Measurements from ENCODE around the gene SMPD3.

The SMPD3 gene

GRCh38 chr16:68353366-68353765, 94.9 kb downstream of the SMPD3 start:
- no peaks in the 10 kb centered on the region for H3K4me1 ChIP-seq (ENCODE audit: control insufficient read depth, insufficient read depth, low read length, poor library complexity, severe bottlenecking)
- H3K4me3 ChIP-seq (ENCODE audit: extremely low read depth, insufficient read depth, low read length, poor library complexity, severe bottlenecking), result no peak overlapping the region
- 92% methylated on average over 11 to 13 of the region's 13 CpGs for WGBS, 2 experiments (ENCODE audit: insufficient coverage in 2 of 2)
- H3K27ac ChIP-seq (ENCODE audit: low read depth, low read length, severe bottlenecking), result no peak overlapping the region
- no peaks in the 10 kb centered on the region for H3K9me3 ChIP-seq (ENCODE audit: control insufficient read depth, low read length)
- peaks cover 85% of the 10 kb centered on the region for H3K36me3 ChIP-seq (ENCODE audit: control insufficient read depth, insufficient read depth, low read length)

GRCh38 chr16:68351991-68352431, 96.3 kb downstream of the SMPD3 start:
- H3K4me1 ChIP-seq (ENCODE audit: control insufficient read depth, insufficient read depth, low read length, poor library complexity, severe bottlenecking), result no peaks in the 10 kb centered on the region
- WGBS, 2 experiments (ENCODE audit: insufficient coverage in 2 of 2), result 93 to 98% methylated on average over 8 to 11 of the region's 11 CpGs
- no peak overlapping the region for H3K4me3 ChIP-seq (ENCODE audit: extremely low read depth, insufficient read depth, low read length, poor library complexity, severe bottlenecking)
- H3K27ac ChIP-seq (ENCODE audit: low read depth, low read length, severe bottlenecking), result no peak overlapping the region
- peaks cover 85% of the 10 kb centered on the region for H3K36me3 ChIP-seq (ENCODE audit: control insufficient read depth, insufficient read depth, low read length)
- H3K9me3 ChIP-seq (ENCODE audit: control insufficient read depth, low read length), result no peaks in the 10 kb centered on the region

GRCh38 chr16:68351463-68351862, 96.8 kb downstream of the SMPD3 start:
- no peak overlapping the region for H3K27ac ChIP-seq (ENCODE audit: low read depth, low read length, severe bottlenecking)
- H3K9me3 ChIP-seq (ENCODE audit: control insufficient read depth, low read length), result no peaks in the 10 kb centered on the region
- H3K4me3 ChIP-seq (ENCODE audit: extremely low read depth, insufficient read depth, low read length, poor library complexity, severe bottlenecking), result no peak overlapping the region
- H3K36me3 ChIP-seq (ENCODE audit: control insufficient read depth, insufficient read depth, low read length), result peaks cover 88% of the 10 kb centered on the region
- 92 to 97% methylated on average over 9 to 10 of the region's 11 CpGs for WGBS, 2 experiments (ENCODE audit: insufficient coverage in 2 of 2)
- H3K4me1 ChIP-seq (ENCODE audit: control insufficient read depth, insufficient read depth, low read length, poor library complexity, severe bottlenecking), result no peaks in the 10 kb centered on the region

- H3K4me1 ChIP-seq (ENCODE audit: control insufficient read depth, insufficient read depth, low read length, poor library complexity, severe bottlenecking), result no peaks in the 10 kb centered on the region
- no peak overlapping the region for H3K27ac ChIP-seq (ENCODE audit: low read depth, low read length, severe bottlenecking)
- 94 to 97% methylated on average over 5 to 7 of the region's 10 CpGs for WGBS, 2 experiments (ENCODE audit: insufficient coverage in 2 of 2)
- H3K36me3 ChIP-seq (ENCODE audit: control insufficient read depth, insufficient read depth, low read length), result peaks cover 91% of the 10 kb centered on the region
- H3K9me3 ChIP-seq (ENCODE audit: control insufficient read depth, low read length), result no peaks in the 10 kb centered on the region
- no peak overlapping the region for H3K4me3 ChIP-seq (ENCODE audit: extremely low read depth, insufficient read depth, low read length, poor library complexity, severe bottlenecking)
These were observed 97.4 kb downstream of the SMPD3 start for GRCh38 chr16:68350813-68351350.

- H3K9me3 ChIP-seq (ENCODE audit: control insufficient read depth, low read length), result no peaks in the 10 kb centered on the region
- peaks cover 88% of the 10 kb centered on the region for H3K36me3 ChIP-seq (ENCODE audit: control insufficient read depth, insufficient read depth, low read length)
- H3K27ac ChIP-seq (ENCODE audit: low read depth, low read length, severe bottlenecking), result no peak overlapping the region
- H3K4me3 ChIP-seq (ENCODE audit: extremely low read depth, insufficient read depth, low read length, poor library complexity, severe bottlenecking), result no peak overlapping the region
- 95 to 98% methylated on average over 7 to 8 of the region's 10 CpGs for WGBS, 2 experiments (ENCODE audit: insufficient coverage in 2 of 2)
- H3K4me1 ChIP-seq (ENCODE audit: control insufficient read depth, insufficient read depth, low read length, poor library complexity, severe bottlenecking), result peaks cover 8% of the 10 kb centered on the region
These were observed 98.4 kb downstream of the SMPD3 start for GRCh38 chr16:68349838-68350410.

GRCh38 chr16:68348639-68349445, 99.5 kb downstream of the SMPD3 start:
- Histone ChIP-seq H3K4me3 (ENCODE audit: extremely low read depth, insufficient read depth, low read length, poor library complexity, severe bottlenecking) (no peak overlapping the region), H3K27ac (ENCODE audit: low read depth, low read length, severe bottlenecking) (no peak overlapping the region), H3K4me1 (ENCODE audit: control insufficient read depth, insufficient read depth, low read length, poor library complexity, severe bottlenecking) (peaks cover 8% of the 10 kb centered on the region), H3K36me3 (ENCODE audit: control insufficient read depth, insufficient read depth, low read length) (peaks cover 81% of the 10 kb centered on the region), H3K9me3 (ENCODE audit: control insufficient read depth, low read length) (no peaks in the 10 kb centered on the region)
- 96 to 97% methylated on average over 22 to 25 of the region's 27 CpGs for WGBS, 2 experiments (ENCODE audit: insufficient coverage in 2 of 2)

- 95 to 100% methylated on average over 2 to 3 of the region's 4 CpGs for WGBS, 2 experiments (ENCODE audit: insufficient coverage in 2 of 2)
- H3K4me3 ChIP-seq (ENCODE audit: extremely low read depth, insufficient read depth, low read length, poor library complexity, severe bottlenecking), result no peak overlapping the region
- H3K27ac ChIP-seq (ENCODE audit: low read depth, low read length, severe bottlenecking), result no peak overlapping the region
- no peaks in the 10 kb centered on the region for H3K9me3 ChIP-seq (ENCODE audit: control insufficient read depth, low read length)
- H3K4me1 ChIP-seq (ENCODE audit: control insufficient read depth, insufficient read depth, low read length, poor library complexity, severe bottlenecking), result peaks cover 8% of the 10 kb centered on the region
- peaks cover 77% of the 10 kb centered on the region for H3K36me3 ChIP-seq (ENCODE audit: control insufficient read depth, insufficient read depth, low read length)
These were observed 100.7 kb downstream of the SMPD3 start for GRCh38 chr16:68347605-68348004.

GRCh38 chr16:68346892-68347480, 101.3 kb downstream of the SMPD3 start:
- no peak overlapping the region for H3K4me3 ChIP-seq (ENCODE audit: extremely low read depth, insufficient read depth, low read length, poor library complexity, severe bottlenecking)
- H3K36me3 ChIP-seq (ENCODE audit: control insufficient read depth, insufficient read depth, low read length), result peaks cover 77% of the 10 kb centered on the region
- H3K4me1 ChIP-seq (ENCODE audit: control insufficient read depth, insufficient read depth, low read length, poor library complexity, severe bottlenecking), result peaks cover 8% of the 10 kb centered on the region
- no peak overlapping the region for H3K27ac ChIP-seq (ENCODE audit: low read depth, low read length, severe bottlenecking)
- 98 to 100% methylated on average over 9 to 11 of the region's 12 CpGs for WGBS, 2 experiments (ENCODE audit: insufficient coverage in 2 of 2)
- no peaks in the 10 kb centered on the region for H3K9me3 ChIP-seq (ENCODE audit: control insufficient read depth, low read length)

- Histone ChIP-seq H3K9me3 (ENCODE audit: control insufficient read depth, low read length) (no peaks in the 10 kb centered on the region), H3K36me3 (ENCODE audit: control insufficient read depth, insufficient read depth, low read length) (peaks cover 81% of the 10 kb centered on the region), H3K27ac (ENCODE audit: low read depth, low read length, severe bottlenecking) (no peak overlapping the region), H3K4me3 (ENCODE audit: extremely low read depth, insufficient read depth, low read length, poor library complexity, severe bottlenecking) (no peak overlapping the region), H3K4me1 (ENCODE audit: control insufficient read depth, insufficient read depth, low read length, poor library complexity, severe bottlenecking) (peaks cover 8% of the 10 kb centered on the region)
- 95 to 96% methylated on average over 15 to 16 of the region's 16 CpGs for WGBS, 2 experiments (ENCODE audit: insufficient coverage in 2 of 2)
These were observed 102.2 kb downstream of the SMPD3 start for GRCh38 chr16:68345958-68346635.

GRCh38 chr16:68345351-68345810, 102.9 kb downstream of the SMPD3 start:
- Histone ChIP-seq H3K9me3 (ENCODE audit: control insufficient read depth, low read length) (no peaks in the 10 kb centered on the region), H3K27ac (ENCODE audit: low read depth, low read length, severe bottlenecking) (peak overlapping the region; percentile 32), H3K4me3 (ENCODE audit: extremely low read depth, insufficient read depth, low read length, poor library complexity, severe bottlenecking) (no peak overlapping the region), H3K4me1 (ENCODE audit: control insufficient read depth, insufficient read depth, low read length, poor library complexity, severe bottlenecking) (peaks cover 8% of the 10 kb centered on the region), H3K36me3 (ENCODE audit: control insufficient read depth, insufficient read depth, low read length) (peaks cover 82% of the 10 kb centered on the region)
- WGBS, 2 experiments (ENCODE audit: insufficient coverage in 2 of 2), result 96 to 97% methylated on average over 6 to 11 of the region's 11 CpGs

Measured in mesodermal cell (in vitro differentiated cells).